Tibial nerve (tissue), 4 donors: ENCODE data around the gene TERT.

Source experiments
- CTCF ChIP-seq, 5 experiments: fragments of 200-600 bp in 3 of 5; fragments of 450-650 bp in 2 of 5; sonication (generic) in 3 of 5; IDR thresholded peaks; one replicate each; pipeline ENCODE4 v1.5.1; 2016 to 2019; ENCODE audit warnings: antibody characterized with exemption in 5 of 5, mild to moderate bottlenecking in 3 of 5, moderate library complexity in 2 of 5
- EP300 ChIP-seq, 2 donors: sonication (generic); formaldehyde crosslinking; IDR thresholded peaks; one replicate each; pipeline ENCODE4 v1.6.1; 2017; ENCODE audit warnings: antibody characterized with exemption in 2 of 2, mild to moderate bottlenecking in 1 of 2
- POLR2A ChIP-seq, 2 donors: fragments of 450-650 bp; IDR thresholded peaks; one replicate each; pipeline ENCODE4 v1.6.1; 2017; ENCODE audit warnings: antibody characterized with exemption in 2 of 2, mild to moderate bottlenecking in 2 of 2, moderate library complexity in 2 of 2

- TF ChIP-seq CTCF (IDR thresholded peaks at IDR 0.05) (no peak), EP300 (IDR thresholded peaks at IDR 0.05) (no peak), POLR2A (IDR thresholded peaks at IDR 0.05) (no peak)
These were observed 36.3 kb upstream of the TERT start for GRCh38 chr5:1330847-1331831.
